SK-N-SH (cell line): ENCODE measurements around the gene ICE1.

Experiments
- CTCF ChIP-seq: fragments of 200-600 bp; sonication (generic); IDR thresholded peaks from 2 replicates; pipeline ENCODE4 v1.6.1; 2017; ENCODE audit warnings: antibody characterized with exemption, mild to moderate bottlenecking, moderate library complexity
- GATA2 ChIP-seq: sonication (generic); formaldehyde crosslinking; IDR thresholded peaks from 2 replicates; pipeline ENCODE4 v1.5.0; 2020; ENCODE audit warnings: mild to moderate bottlenecking, missing genetic modification reagents
- JUND ChIP-seq: IDR thresholded peaks from 2 replicates; pipeline ENCODE4 v1.4.0; 2012

- no peak for TF ChIP-seq JUND
- peak; percentile 78 for TF ChIP-seq CTCF
- TF ChIP-seq GATA2 (CRISPR knock-in tag), result no peak
Observed at GRCh38 chr5:5492087-5492933, 69.8 kb downstream of the ICE1 start.
